ENCODE data around the gene DACT3. TPM values are rescaled to one million over a fixed set of nuclear protein-coding genes. Genes with fewer than 3 reads are reported as not detected.

DACT3 gene
- total and polyA plus RNA-seq, 12 donors: 3.9 to 29.3 (median 12.2) TPM

GRCh38 chr19:46691104-46691503 lies 30.1 kb upstream of the DACT3 start:
- Histone ChIP-seq H3K9me3 (no peaks in the 10 kb centered on the region), H3K4me1 (no peaks in the 10 kb centered on the region), H3K27ac (no peak overlapping the region), H3K4me3 (no peak overlapping the region), H3K27me3 (no peaks in the 10 kb centered on the region), H3K36me3 (peaks cover 0 to 100% (median 84%) of the 10 kb centered on the region in 9 donors)
- no peak for ATAC-seq
- intact Hi-C loops (cut with DNase I): no loop called here
- WGBS, 2 donors: 48% methylated on average over 2 of the region's 2 CpGs
- TF ChIP-seq CTCF (IDR thresholded peaks at IDR 0.05): no peak
- DNase-seq: no peak

GRCh38 chr19:46689358-46689757 lies 28.4 kb upstream of the DACT3 start:
- DNase-seq: no peak

GRCh38 chr19:46687438-46688145 lies 26.6 kb upstream of the DACT3 start:
- Histone ChIP-seq H3K4me1 (no peaks in the 10 kb centered on the region), H3K27me3 (no peaks in the 10 kb centered on the region), H3K4me3 (no peak overlapping the region), H3K27ac (no peak overlapping the region), H3K36me3 (peaks cover 0 to 100% (median 67%) of the 10 kb centered on the region in 9 donors), H3K9me3 (no peaks in the 10 kb centered on the region)
- peak in 1 of 8 donors; percentile 10 for ATAC-seq
- intact Hi-C loops (cut with DNase I): no loop called here
- 90 to 92% methylated on average over 6 of the region's 6 CpGs for WGBS, 2 donors
- no peak for TF ChIP-seq CTCF (IDR thresholded peaks at IDR 0.05)
- DNase-seq: no peak

More at GRCh38 chr19:46689358-46689757, 28.4 kb upstream of the DACT3 start:
- H3K4me3 ChIP-seq: no peak overlapping the region
- H3K4me1 ChIP-seq: no peaks in the 10 kb centered on the region
- intact Hi-C loops (cut with DNase I): no loop called here
- no peak overlapping the region for H3K27ac ChIP-seq
- 96 to 97% methylated on average over 14 of the region's 14 CpGs for WGBS, 2 donors
- H3K9me3 ChIP-seq: no peaks in the 10 kb centered on the region
- H3K27me3 ChIP-seq: no peaks in the 10 kb centered on the region
- H3K36me3 ChIP-seq: peaks cover 0 to 100% (median 73%) of the 10 kb centered on the region in 9 donors
- no peak for ATAC-seq
- TF ChIP-seq CTCF (IDR thresholded peaks at IDR 0.05): no peak

GRCh38 chr19:46685189-46685588 lies 24.2 kb upstream of the DACT3 start:
- Histone ChIP-seq H3K4me3 (no peak overlapping the region), H3K4me1 (no peaks in the 10 kb centered on the region), H3K27ac (no peak overlapping the region), H3K27me3 (no peaks in the 10 kb centered on the region), H3K9me3 (no peaks in the 10 kb centered on the region), H3K36me3 (peaks cover 0 to 100% (median 49%) of the 10 kb centered on the region in 9 donors)
- DNase-seq (no peak), ATAC-seq (no peak)
- intact Hi-C loops (cut with DNase I): no loop called here
- 78 to 79% methylated on average over 3 of the region's 3 CpGs for WGBS, 2 donors
- TF ChIP-seq CTCF (IDR thresholded peaks at IDR 0.05): no peak

Measured in heart right ventricle (tissue), 16 donors.